ENCODE measurements around the gene AGT.

AGT gene

GRCh38 chr1:230682882-230683610 is 30.9 kb downstream of the AGT start:
- DNase-seq (ENCODE audit: low spot score) = no peak
- in situ Hi-C loops (cut with MboI; ENCODE audit: low sequenced_read_pairs, unreplicated experiment) = no loop called here
- no peak for TF ChIP-seq CTCF (IDR thresholded peaks at IDR 0.05; ENCODE audit: borderline replicate concordance, control extremely low read depth, extremely low read depth, insufficient read depth, missing control alignments)

GRCh38 chr1:230682274-230682673 is 31.6 kb downstream of the AGT start:
- TF ChIP-seq CTCF (IDR thresholded peaks at IDR 0.05; ENCODE audit: borderline replicate concordance, control extremely low read depth, extremely low read depth, insufficient read depth, missing control alignments) = no peak
- in situ Hi-C loops (cut with MboI; ENCODE audit: low sequenced_read_pairs, unreplicated experiment) = no loop called here
- no peak for DNase-seq (ENCODE audit: low spot score)

GRCh38 chr1:230681599-230681998 is 32.3 kb downstream of the AGT start:
- no peak for DNase-seq (ENCODE audit: low spot score)
- in situ Hi-C loops (cut with MboI; ENCODE audit: low sequenced_read_pairs, unreplicated experiment) = no loop called here
- no peak for TF ChIP-seq CTCF (IDR thresholded peaks at IDR 0.05; ENCODE audit: borderline replicate concordance, control extremely low read depth, extremely low read depth, insufficient read depth, missing control alignments)

GRCh38 chr1:230680300-230681025 is 33.5 kb downstream of the AGT start:
- in situ Hi-C loops (cut with MboI; ENCODE audit: low sequenced_read_pairs, unreplicated experiment) = no loop called here
- DNase-seq (ENCODE audit: low spot score) = no peak
- no peak for TF ChIP-seq CTCF (IDR thresholded peaks at IDR 0.05; ENCODE audit: borderline replicate concordance, control extremely low read depth, extremely low read depth, insufficient read depth, missing control alignments)

- DNase-seq (ENCODE audit: low spot score) = no peak
- TF ChIP-seq CTCF (IDR thresholded peaks at IDR 0.05; ENCODE audit: borderline replicate concordance, control extremely low read depth, extremely low read depth, insufficient read depth, missing control alignments) = no peak
- in situ Hi-C loops (cut with MboI; ENCODE audit: low sequenced_read_pairs, unreplicated experiment) = no loop called here
Measured at GRCh38 chr1:230679825-230680224, 34.1 kb downstream of the AGT start.

GRCh38 chr1:230679192-230679591 is 34.7 kb downstream of the AGT start:
- no peak for DNase-seq (ENCODE audit: low spot score)
- in situ Hi-C loops (cut with MboI; ENCODE audit: low sequenced_read_pairs, unreplicated experiment) = no loop called here
- TF ChIP-seq CTCF (IDR thresholded peaks at IDR 0.05; ENCODE audit: borderline replicate concordance, control extremely low read depth, extremely low read depth, insufficient read depth, missing control alignments) = no peak
